ENCODE data around the gene STRA8. TPM values are rescaled to one million over a fixed set of nuclear protein-coding genes. Genes with fewer than 3 reads are reported as not detected.

The STRA8 gene
- total RNA-seq, 1 experiment from 2014 or later = not detected

DNA sequence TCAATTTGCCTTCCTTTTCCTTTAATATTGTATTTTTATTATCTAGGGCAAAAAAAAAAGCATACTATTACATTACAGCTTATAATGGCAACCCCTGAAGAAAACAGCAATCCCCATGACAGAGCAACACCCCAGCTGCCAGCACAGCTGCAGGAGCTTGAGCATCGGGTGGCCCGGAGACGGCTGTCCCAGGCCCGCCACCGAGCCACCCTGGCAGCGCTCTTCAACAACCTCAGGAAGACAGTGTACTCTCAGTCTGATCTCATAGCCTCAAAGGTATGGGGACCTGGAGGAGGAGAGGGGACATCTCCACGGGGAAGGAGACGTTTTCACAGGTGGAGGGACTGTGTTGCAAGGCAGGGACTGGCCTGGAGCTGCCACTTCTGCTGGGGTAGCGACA, 6.8 kb downstream of the STRA8 start:
- 0 out of 2 replicates have a peak, but pooled peaks cover 3% of the 10 kb centered on the region for H3K27me3 ChIP-seq (ENCODE audit: insufficient read depth, low read depth)
- no peak for DNase-seq
- no peak overlapping the region for H3K4me3 ChIP-seq
- ChIA-PET POLR2A (ENCODE audit: unreplicated experiment) (no interaction called here), CTCF (no interaction called here)
- no peaks in the 10 kb centered on the region for H3F3A ChIP-seq (ENCODE audit: insufficient read depth, low read depth)
- no peak overlapping the region for H3K4me2 ChIP-seq
- no TSS peak for BruUV-seq (replicated peaks)
- H4K20me1 ChIP-seq (ENCODE audit: insufficient read depth) = no peaks in the 10 kb centered on the region
- intact Hi-C loops (cut with micrococcal nuclease; ENCODE audit: unreplicated experiment) = no loop called here
- H3K4me1 ChIP-seq (replicated peaks; ENCODE audit: insufficient read depth) = no peaks in the 10 kb centered on the region
- H2AFZ ChIP-seq = no peak overlapping the region
- no peak for TF ChIP-seq EZH2 (IDR thresholded peaks at IDR 0.05; ENCODE audit: low read depth)
- TF ChIP-seq, protein P1, sequence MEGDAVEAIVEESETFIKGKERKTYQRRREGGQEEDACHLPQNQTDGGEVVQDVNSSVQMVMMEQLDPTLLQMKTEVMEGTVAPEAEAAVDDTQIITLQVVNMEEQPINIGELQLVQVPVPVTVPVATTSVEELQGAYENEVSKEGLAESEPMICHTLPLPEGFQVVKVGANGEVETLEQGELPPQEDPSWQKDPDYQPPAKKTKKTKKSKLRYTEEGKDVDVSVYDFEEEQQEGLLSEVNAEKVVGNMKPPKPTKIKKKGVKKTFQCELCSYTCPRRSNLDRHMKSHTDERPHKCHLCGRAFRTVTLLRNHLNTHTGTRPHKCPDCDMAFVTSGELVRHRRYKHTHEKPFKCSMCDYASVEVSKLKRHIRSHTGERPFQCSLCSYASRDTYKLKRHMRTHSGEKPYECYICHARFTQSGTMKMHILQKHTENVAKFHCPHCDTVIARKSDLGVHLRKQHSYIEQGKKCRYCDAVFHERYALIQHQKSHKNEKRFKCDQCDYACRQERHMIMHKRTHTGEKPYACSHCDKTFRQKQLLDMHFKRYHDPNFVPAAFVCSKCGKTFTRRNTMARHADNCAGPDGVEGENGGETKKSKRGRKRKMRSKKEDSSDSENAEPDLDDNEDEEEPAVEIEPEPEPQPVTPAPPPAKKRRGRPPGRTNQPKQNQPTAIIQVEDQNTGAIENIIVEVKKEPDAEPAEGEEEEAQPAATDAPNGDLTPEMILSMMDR (conservative IDR thresholded peaks at IDR 0.05) = no peak
- H3K9me3 ChIP-seq (ENCODE audit: insufficient read depth, low read depth) = no peaks in the 10 kb centered on the region
- no peak overlapping the region for H3K27ac ChIP-seq
- H3K36me3 ChIP-seq (ENCODE audit: low read depth) = no peaks in the 10 kb centered on the region
- H3K9me2 ChIP-seq (ENCODE audit: insufficient read depth) = no peaks in the 10 kb centered on the region
- H3K79me2 ChIP-seq (ENCODE audit: low read depth) = no peaks in the 10 kb centered on the region

GRCh38 chr7:135242096-135242684, 8.6 kb downstream of the STRA8 start:
- no peaks in the 10 kb centered on the region for H4K20me1 ChIP-seq (ENCODE audit: insufficient read depth)
- H3K4me1 ChIP-seq (replicated peaks; ENCODE audit: insufficient read depth) = no peaks in the 10 kb centered on the region
- H2AFZ ChIP-seq = no peak overlapping the region
- BruUV-seq (replicated peaks) = no TSS peak
- no peaks in the 10 kb centered on the region for H3F3A ChIP-seq (ENCODE audit: insufficient read depth, low read depth)
- DNase-seq = no peak
- H3K4me3 ChIP-seq = no peak overlapping the region
- no peaks in the 10 kb centered on the region for H3K9me3 ChIP-seq (ENCODE audit: insufficient read depth, low read depth)
- H3K4me2 ChIP-seq = no peak overlapping the region
- intact Hi-C loops (cut with micrococcal nuclease; ENCODE audit: unreplicated experiment) = no loop called here
- CTCF ChIA-PET = no interaction called here
- no peaks in the 10 kb centered on the region for H3K79me2 ChIP-seq (ENCODE audit: low read depth)
- no peaks in the 10 kb centered on the region for H3K36me3 ChIP-seq (ENCODE audit: low read depth)
- no peak overlapping the region for H3K27ac ChIP-seq
- no peak for TF ChIP-seq EZH2 (IDR thresholded peaks at IDR 0.05; ENCODE audit: low read depth)
- TF ChIP-seq, protein P1 (conservative IDR thresholded peaks at IDR 0.05) = no peak
- no peaks in the 10 kb centered on the region for H3K9me2 ChIP-seq (ENCODE audit: insufficient read depth)
- POLR2A ChIA-PET (ENCODE audit: unreplicated experiment) = no interaction called here
- 0 out of 2 replicates have a peak, but pooled peaks cover 3% of the 10 kb centered on the region for H3K27me3 ChIP-seq (ENCODE audit: insufficient read depth, low read depth)

- no peak for DNase-seq
- H3K4me2 ChIP-seq = no peak overlapping the region
- CTCF ChIA-PET = no interaction called here
- H3K9me2 ChIP-seq (ENCODE audit: insufficient read depth) = no peaks in the 10 kb centered on the region
- H3K79me2 ChIP-seq (ENCODE audit: low read depth) = no peaks in the 10 kb centered on the region
- no peak overlapping the region for H2AFZ ChIP-seq
- no TSS peak for BruUV-seq (replicated peaks)
- H3K4me1 ChIP-seq (replicated peaks; ENCODE audit: insufficient read depth) = no peaks in the 10 kb centered on the region
- TF ChIP-seq, protein P1 (conservative IDR thresholded peaks at IDR 0.05) = no peak
- TF ChIP-seq EZH2 (IDR thresholded peaks at IDR 0.05; ENCODE audit: low read depth) = no peak
- intact Hi-C loops (cut with micrococcal nuclease; ENCODE audit: unreplicated experiment) = no loop called here
- no peak overlapping the region for H3K4me3 ChIP-seq
- POLR2A ChIA-PET (ENCODE audit: unreplicated experiment) = no interaction called here
- no peaks in the 10 kb centered on the region for H4K20me1 ChIP-seq (ENCODE audit: insufficient read depth)
- no peaks in the 10 kb centered on the region for H3F3A ChIP-seq (ENCODE audit: insufficient read depth, low read depth)
- H3K9me3 ChIP-seq (ENCODE audit: insufficient read depth, low read depth) = no peaks in the 10 kb centered on the region
- 0 out of 2 replicates have a peak, but pooled peaks cover 3% of the 10 kb centered on the region for H3K27me3 ChIP-seq (ENCODE audit: insufficient read depth, low read depth)
- H3K36me3 ChIP-seq (ENCODE audit: low read depth) = no peaks in the 10 kb centered on the region
- no peak overlapping the region for H3K27ac ChIP-seq
Measured at GRCh38 chr7:135245226-135246190, 11.9 kb downstream of the STRA8 start.

Data from PC-9 (cell line).